Heart right ventricle (tissue), 16 donors: ENCODE data around the gene ARMH1. TPM values are rescaled to one million over a fixed set of nuclear protein-coding genes. Genes with fewer than 3 reads are reported as not detected.

Source experiments
- ATAC-seq, 8 donors: fragments of 200-7000 bp; cut with Tn5 transposase; one replicate each; pipeline ENCODE4 v1.9.1; 2020; ENCODE audit warnings: mild to moderate bottlenecking in 8 of 8, moderate library complexity in 8 of 8, moderate number of reproducible peaks in 1 of 8
- DNase-seq, 2 donors: peaks; one replicate each; pipeline ENCODE4 v3.0.0-alpha.2; 2020
- H3K27ac ChIP-seq, 10 donors: fragments of 200-600 bp; sonication (generic) in 2 of 10; one replicate each; pipeline versions ENCODE4 v1.5.0 to v1.8.0; 2020 to 2022; ENCODE audit warnings: mild to moderate bottlenecking in 3 of 10
- H3K27me3 ChIP-seq, 7 donors: fragments of 200-600 bp; one replicate each; pipeline ENCODE4 v1.8.0; 2021 to 2022; ENCODE audit warnings: mild to moderate bottlenecking in 2 of 7
- H3K36me3 ChIP-seq, 9 donors: fragments of 200-600 bp; sonication (generic) in 1 of 9; one replicate each; pipeline versions ENCODE4 v1.5.0 to v1.8.0; 2020 to 2022; ENCODE audit warnings: mild to moderate bottlenecking in 2 of 9
- H3K4me1 ChIP-seq, 9 donors: fragments of 200-600 bp; sonication (generic) in 1 of 9; one replicate each; pipeline versions ENCODE4 v1.5.0 to v1.8.0; 2020 to 2022; ENCODE audit warnings: mild to moderate bottlenecking in 4 of 9
- H3K4me3 ChIP-seq, 10 donors: fragments of 200-600 bp; sonication (generic) in 2 of 10; one replicate each; pipeline versions ENCODE4 v1.5.0 to v1.8.0; 2020 to 2022; ENCODE audit warnings: mild to moderate bottlenecking in 7 of 10, moderate library complexity in 2 of 10
- H3K9me3 ChIP-seq, 11 donors: fragments of 200-600 bp in 10 of 11; sonication (generic) in 2 of 11; one replicate each; pipeline versions ENCODE4 v1.5.0 to v1.8.0; 2013 to 2022; ENCODE audit warnings: mild to moderate bottlenecking in 2 of 11, control low read depth in 1 of 11, moderate library complexity in 1 of 11
- CTCF ChIP-seq, 9 donors: fragments of 200-600 bp; sonication (generic) in 2 of 9; IDR thresholded peaks; one replicate each; pipeline versions ENCODE4 v1.5.0 to v1.8.0; 2021 to 2022; ENCODE audit warnings: antibody characterized with exemption in 9 of 9, mild to moderate bottlenecking in 5 of 9, moderate library complexity in 1 of 9
- WGBS, 2 donors: extraction: QIAGEN DNeasy Blood & Tissue Kit; methylation state at CpG; one replicate each; pipeline ENCODE4 v1.1.7; 2013; ENCODE audit warnings: inconsistent platforms in 1 of 2; 5-methylcytosine and 5-hydroxymethylcytosine counted together
- intact Hi-C, 10 donors: fragments of 100-400 bp; cut with DNase I; formaldehyde crosslinking; loops; one replicate each; pipeline versions ENCODE4 v1.11.1 to v1.14.2; 2022
- polyA plus RNA-seq, 2 donors: library from polyadenylated mRNA; stranded (reverse); fragments of 200-250 nt; gene quantifications; one replicate each; pipeline ENCODE4 v1.2.3, GENCODE V29; 2013
- total RNA-seq, 10 donors: library from RNA; stranded (reverse); fragmentation: NEBNext Ultra II Directional in 3 of 10; extraction: Animal tissue kit (Norgen Biotek cat#: 25700) in 3 of 10; gene quantifications; one replicate each; pipeline versions ENCODE4 v1.2.1 to v1.2.4, GENCODE V29; 2021 to 2023
- donor health status: Arrhythmogenic right ventricular cardiomyopathy.
- donor health status: ischemic (EF 13 %, LVEDD 7.1; RV severe dilation, severe dysfunction).
- donor health status: healthy with polysubstance abuse.
- donor health status: DM: no; HTN: yes; CAD: no.
- donor health status: DM: no; HTN: no; CAD: no.
- donor health status: ischemic (EF 25% LVEDD 6.9; RV normal size, moderate dysfunction).
- donor health status: ischemic (EF 25% LVEDD 5.7; RV mildly dilated, moderate dysfunction).
- donor health status: healthy.
- donor health status: DM: yes; HTN: yes; CAD: no.
- donor health status: Ischemic cardiomyopathy.
- donor health status: ischemic (EF 35%, LVEDD 5.7; RV mildly dilated, moderate dysfunction).
- donor health status: nonischemic (EF 11% LVEDD 7.7; RV severe dilation, severe dysfunction).
- donor health status: DM: yes; HTN: yes; CAD: no.
- donor health status: PGD.
- donor health status: ischemic (EF 29% LVEDD 5.4; RV normal size, mild dysfunction).
- donor health status: nonischemic (EF 23%, LVEDD 6.1; RV moderate dilation, normal function).

The ARMH1 gene
- total and polyA plus RNA-seq, 12 donors: 0.62 to 3.3 (median 1.1) TPM; not detected in 5

- peaks cover 0 to 10% (median 0%) of the 10 kb centered on the region in 9 donors for H3K4me1 ChIP-seq
- DNase-seq: no peak
Observed at GRCh38 chr1:44653107-44653964, 21.2 kb upstream of the ARMH1 start.

GRCh38 chr1:44654621-44655187 lies 19.8 kb upstream of the ARMH1 start:
- no peak for TF ChIP-seq CTCF (IDR thresholded peaks at IDR 0.05)
- H3K4me1 ChIP-seq: peaks cover 0 to 11% (median 0%) of the 10 kb centered on the region in 9 donors
- no peak overlapping the region for H3K4me3 ChIP-seq
- no peak for DNase-seq
- no peaks in the 10 kb centered on the region for H3K9me3 ChIP-seq
- intact Hi-C loops: loop anchor here in 6 of 10 donors (5.0 to 10.0 kb wide), 4 partner anchors 80 to 440 kb away; partner anchors contain the start of gene DMAP1 (in 3 of the 6)
- no peaks in the 10 kb centered on the region for H3K27me3 ChIP-seq
- H3K36me3 ChIP-seq: peaks cover 0 to 59% (median 16%) of the 10 kb centered on the region in 9 donors
- WGBS, 2 donors: 94 to 95% methylated on average over 35 of the region's 35 CpGs
- ATAC-seq: no peak
- no peak overlapping the region for H3K27ac ChIP-seq

More at GRCh38 chr1:44653107-44653964, 21.2 kb upstream of the ARMH1 start:
- WGBS, 2 donors: 65% methylated on average over 11 of the region's 11 CpGs
- Histone ChIP-seq H3K27me3 (no peaks in the 10 kb centered on the region), H3K36me3 (peaks cover 0 to 72% (median 26%) of the 10 kb centered on the region in 9 donors), H3K9me3 (no peaks in the 10 kb centered on the region), H3K27ac (no peak overlapping the region), H3K4me3 (no peak overlapping the region)
- intact Hi-C loops: loop anchor here in 8 of 10 donors (1.0 to 10.0 kb wide), 6 partner anchors 44 to 439 kb away; partner anchors contain the start of gene DMAP1 (in 3 of the 8)
- ATAC-seq: no peak
- peak in 2 of 9 donors; percentile 16 to 25 for TF ChIP-seq CTCF (IDR thresholded peaks at IDR 0.05)

GRCh38 chr1:44655609-44656008 lies 18.9 kb upstream of the ARMH1 start:
- peak; percentile 17 to 70 (median 55) for TF ChIP-seq CTCF (IDR thresholded peaks at IDR 0.05)
- Histone ChIP-seq H3K9me3 (no peaks in the 10 kb centered on the region), H3K27ac (no peak overlapping the region), H3K4me1 (peaks cover 0 to 14% (median 0%) of the 10 kb centered on the region in 9 donors), H3K4me3 (no peak overlapping the region), H3K27me3 (no peaks in the 10 kb centered on the region), H3K36me3 (peaks cover 0 to 50% (median 8%) of the 10 kb centered on the region in 9 donors)
- DNase-seq: no peak
- ATAC-seq: peak in 1 of 8 donors; percentile 27
- intact Hi-C loops: loop anchor here in 4 of 10 donors (10.0 kb wide), 2 partner anchors 81 to 441 kb away; partner anchors contain the start of gene DMAP1 (in 3 of the 4)
- 67 to 71% methylated on average over 5 of the region's 5 CpGs for WGBS, 2 donors

- H3K4me1 ChIP-seq: peaks cover 0 to 12% (median 2%) of the 10 kb centered on the region in 9 donors
- TF ChIP-seq CTCF (IDR thresholded peaks at IDR 0.05): no peak
- peak overlapping the region in 3 of 10 donors; percentile 38 to 67 (median 41) for H3K27ac ChIP-seq
- DNase-seq (no peak), ATAC-seq (no peak)
- no peak overlapping the region for H3K4me3 ChIP-seq
- H3K9me3 ChIP-seq: no peaks in the 10 kb centered on the region
- no peaks in the 10 kb centered on the region for H3K27me3 ChIP-seq
- WGBS, 2 donors: 95 to 97% methylated on average over 4 of the region's 4 CpGs
- intact Hi-C loops: loop anchor here in 4 of 10 donors (10.0 kb wide), 2 partner anchors 85 to 445 kb away; partner anchors contain the start of gene DMAP1 (in 3 of the 4)
- peaks cover 0 to 14% (median 0%) of the 10 kb centered on the region in 9 donors for H3K36me3 ChIP-seq
Observed at GRCh38 chr1:44659566-44659965, 14.9 kb upstream of the ARMH1 start.
